Thyroid gland (tissue), 4 donors: Measurements from ENCODE around the gene DENND1C. TPM values are rescaled to one million over a fixed set of nuclear protein-coding genes. Genes with fewer than 3 reads are reported as not detected.

Experiments
- DNase-seq, 2 donors: peaks; one replicate each; pipeline ENCODE4 v3.0.0-alpha.2; 2019
- H3K27ac ChIP-seq, 3 donors: fragments of 200-600 bp; sonication (generic); 1 replicate in 2 of 3; 2 replicates in 1 of 3; pipeline ENCODE4 v1.5.1; 2016 to 2019; ENCODE audit warnings: mild to moderate bottlenecking in 1 of 3, moderate library complexity in 1 of 3
- H3K27me3 ChIP-seq: fragments of 200-600 bp; sonication (generic); one replicate; pipeline ENCODE4 v1.5.1; 2019
- H3K36me3 ChIP-seq, 2 donors: fragments of 200-600 bp; sonication (generic); one replicate each; pipeline ENCODE4 v1.5.1; 2016 to 2019
- H3K4me1 ChIP-seq, 2 donors: fragments of 200-600 bp; sonication (generic); one replicate each; pipeline ENCODE4 v1.5.1; 2017 to 2019
- H3K4me3 ChIP-seq, 3 donors: fragments of 200-600 bp; sonication (generic); replicated peaks in 1 of 3; 1 replicate in 2 of 3; 2 replicates in 1 of 3; pipeline ENCODE4 v1.5.1; 2016; ENCODE audit warnings: mild to moderate bottlenecking in 1 of 3
- H3K9me3 ChIP-seq: fragments of 200-600 bp; sonication (generic); one replicate; pipeline ENCODE4 v1.5.1; 2017
- CTCF ChIP-seq, 6 experiments: fragments of 200-600 bp in 3 of 6; fragments of 450-650 bp in 3 of 6; sonication (generic) in 3 of 6; IDR thresholded peaks; one replicate each; pipeline ENCODE4 v1.5.1; 2016 to 2019; ENCODE audit warnings: antibody characterized with exemption in 6 of 6, mild to moderate bottlenecking in 2 of 6, inconsistent platforms in 1 of 6, moderate library complexity in 1 of 6
- POLR2A ChIP-seq, 2 donors: fragments of 450-650 bp; IDR thresholded peaks; one replicate each; pipeline ENCODE4 v1.6.1; 2017; ENCODE audit warnings: antibody characterized with exemption in 2 of 2, mild to moderate bottlenecking in 2 of 2, moderate library complexity in 1 of 2
- WGBS, 2 donors: methylation state at CpG; one replicate each; pipeline ENCODE4 v1.1.5; 2017; 5-methylcytosine and 5-hydroxymethylcytosine counted together
- intact Hi-C: fragments of 100-400 bp; cut with DNase I; formaldehyde crosslinking; loops from one replicate; pipeline ENCODE4 v1.15.1; 2023
- total RNA-seq, 4 donors: library from RNA; depleted of rRNA; stranded (reverse); fragments of >200 nt; gene quantifications; one replicate each; pipeline ENCODE4 v1.2.3, GENCODE V29; 2016

DENND1C gene
- total RNA-seq, 4 donors from 2014 or later, result 1.3 to 2.1 (median 1.8) TPM; not detected in 1

- Histone ChIP-seq H3K36me3 (peaks cover 0 to 5% of the 10 kb centered on the region in 2 donors), H3K4me1 (peaks cover 0 to 13% of the 10 kb centered on the region in 2 donors), H3K27ac (no peak overlapping the region), H3K27me3 (no peaks in the 10 kb centered on the region), H3K4me3 (no peak overlapping the region), H3K9me3 (no peaks in the 10 kb centered on the region)
- no peak for TF ChIP-seq POLR2A (IDR thresholded peaks at IDR 0.05)
- TF ChIP-seq CTCF (IDR thresholded peaks at IDR 0.05), result no peak
- WGBS, 2 donors, result 94 to 98% methylated on average over 7 to 8 of the region's 8 CpGs
- intact Hi-C loops, result no loop called here
- DNase-seq, result no peak
Measured at GRCh38 chr19:6465663-6466062, 15.9 kb downstream of the DENND1C start.

- Histone ChIP-seq H3K36me3 (peaks cover 0 to 5% of the 10 kb centered on the region in 2 donors), H3K27ac (peak overlapping the region in 1 of 3 donors; percentile 16), H3K27me3 (no peaks in the 10 kb centered on the region), H3K4me1 (peaks cover 0 to 13% of the 10 kb centered on the region in 2 donors), H3K9me3 (no peaks in the 10 kb centered on the region), H3K4me3 (peak overlapping the region; percentile 43 to 72 (median 46))
- intact Hi-C loops, result no loop called here
- TF ChIP-seq CTCF (IDR thresholded peaks at IDR 0.05), result no peak
- no peak for TF ChIP-seq POLR2A (IDR thresholded peaks at IDR 0.05)
- WGBS, 2 donors, result 17 to 23% methylated on average over 9 of the region's 9 CpGs
- peak; percentile 24 to 29 for DNase-seq
Measured at GRCh38 chr19:6465006-6465405, 16.6 kb downstream of the DENND1C start.

GRCh38 chr19:6464070-6464873 is 17.3 kb downstream of the DENND1C start, which contains the start of gene CRB3:
CRB3 (plus strand) TSS chr19:6464271; CDS start chr19:6464702, 431 bp downstream.
- TF ChIP-seq POLR2A (IDR thresholded peaks at IDR 0.05) (peak in 1 of 2 donors; percentile 72), CTCF (IDR thresholded peaks at IDR 0.05) (peak in 2 of 6 experiments; percentile 2 to 9)
- Histone ChIP-seq H3K4me1 (peaks cover 0 to 13% of the 10 kb centered on the region in 2 donors), H3K9me3 (no peaks in the 10 kb centered on the region), H3K4me3 (peak within 1 kb of the TSS; percentile 43 to 72 (median 46)), H3K27me3 (no peaks in the 10 kb centered on the region), H3K27ac (peak within 1 kb of the TSS in 1 of 3 donors; percentile 16), H3K36me3 (peaks cover 0 to 5% of the 10 kb centered on the region in 2 donors)
- peak; percentile 96 for DNase-seq
- 2 to 3% methylated on average over 11 to 38 of the region's 65 CpGs for WGBS, 2 donors
- intact Hi-C loops, result no loop called here

- intact Hi-C loops, result no loop called here
- Histone ChIP-seq H3K27ac (peak overlapping the region; percentile 68 to 84 (median 78)), H3K4me1 (peaks cover 9 to 10% of the 10 kb centered on the region in 2 donors), H3K4me3 (peak overlapping the region; percentile 33 to 79 (median 54)), H3K27me3 (no peaks in the 10 kb centered on the region), H3K9me3 (no peaks in the 10 kb centered on the region), H3K36me3 (peaks cover 0 to 10% of the 10 kb centered on the region in 2 donors)
- 0 to 1% methylated on average over 46 to 50 of the region's 57 CpGs for WGBS, 2 donors
- TF ChIP-seq CTCF (IDR thresholded peaks at IDR 0.05), result peak in 5 of 6 experiments; percentile 25 to 60 (median 59)
- peak in 1 of 2 donors; percentile 49 for TF ChIP-seq POLR2A (IDR thresholded peaks at IDR 0.05)
- DNase-seq, result peak; percentile 98 to 99
Measured at GRCh38 chr19:6460099-6460884, 21.3 kb downstream of the DENND1C start.
